Endothelial cell of umbilical vein (primary cell): ENCODE measurements around the gene PRDM8. TPM values are rescaled to one million over a fixed set of nuclear protein-coding genes. Genes with fewer than 3 reads are reported as not detected.

Experiments
- BruUV-seq: library from RNA; stranded (reverse); fragments of 400-500 nt; replicated peaks from 2 replicates; lab custom pipeline; 2021; lab: Mats Ljungman, UMichigan
- CTCF ChIA-PET: fragments of 300-600, 350-600 bp; sonication (Branson Sonifier 250); formaldehyde crosslinking; loops from one replicate; lab custom pipeline; 2021; ENCODE audit warnings: antibody characterized with exemption, inconsistent platforms; lab: Charles Lee
- POLR2A ChIA-PET: fragments of 300-600, 350-600 bp; sonication (Branson Sonifier 250); formaldehyde crosslinking; loops from one replicate; lab custom pipeline; 2021; ENCODE audit warnings: antibody characterized with exemption, inconsistent platforms; lab: Charles Lee
- DNase-seq: peaks from one replicate; pipeline ENCODE4 v3.0.0-alpha.2; 2011; ENCODE audit warnings: low read depth, low spot score
- FAIRE-seq: peaks from 2 replicates; lab custom pipeline; 2011; peaks lifted over from hg19 to GRCh38; lab: Jason Lieb, UNC
- H2AFZ ChIP-seq: 2 replicates; pipeline ENCODE4 v1.6.0; 2012; ENCODE audit warnings: low read depth, low read length, control low read depth, inconsistent platforms
- H3K27ac ChIP-seq: 2 replicates; pipeline ENCODE4 v1.5.1; 2011; ENCODE audit warnings: low read depth, mild to moderate bottlenecking, control low read depth, low read length, moderate library complexity; ENCODE audit not compliant: insufficient read depth
- H3K27me3 ChIP-seq, 2 experiments: 2 replicates each; pipeline versions ENCODE4 v1.6.0 to v1.6.1; 2011; ENCODE audit warnings: low read length in 2 of 2, mixed read lengths in 1 of 2; ENCODE audit not compliant: control insufficient read depth in 2 of 2, insufficient read depth in 2 of 2
- H3K36me3 ChIP-seq, 2 experiments: 2 replicates in 1 of 2; 3 replicates in 1 of 2; pipeline ENCODE4 v1.5.1; 2011; ENCODE audit warnings: low read length in 2 of 2, mild to moderate bottlenecking in 1 of 2, moderate library complexity in 1 of 2; ENCODE audit not compliant: control insufficient read depth in 2 of 2, insufficient read depth in 2 of 2; ENCODE audit errors: extremely low read depth in 1 of 2
- H3K4me1 ChIP-seq: 3 replicates; pipeline ENCODE4 v1.5.1; 2011; ENCODE audit warnings: mild to moderate bottlenecking, low read length; ENCODE audit not compliant: control insufficient read depth, insufficient read depth; ENCODE audit errors: extremely low read depth
- H3K4me2 ChIP-seq: 2 replicates; pipeline ENCODE4 v1.6.1; 2011; ENCODE audit warnings: low read length, control low read depth, mixed read lengths; ENCODE audit not compliant: insufficient read depth
- H3K4me3 ChIP-seq, 3 experiments: fragments of 200-600 bp in 1 of 3; sonication (generic), shearing (Covaris generic) in 1 of 3; replicated peaks in 1 of 3; 2 replicates each; pipeline ENCODE4 v1.5.1; 2011 to 2016; ENCODE audit warnings: control low read depth in 3 of 3, low read length in 3 of 3, mild to moderate bottlenecking in 2 of 3, inconsistent platforms in 1 of 3, low read depth in 1 of 3, moderate library complexity in 1 of 3; ENCODE audit not compliant: insufficient read depth in 1 of 3
- H3K79me2 ChIP-seq: 2 replicates; pipeline ENCODE4 v1.6.0; 2012; ENCODE audit warnings: low read length, inconsistent platforms; ENCODE audit not compliant: control insufficient read depth, insufficient read depth
- H3K9ac ChIP-seq: replicated peaks from 2 replicates; pipeline ENCODE3; 2011; ENCODE audit warnings: low read length, control low read depth; ENCODE audit not compliant: insufficient read depth; ENCODE audit errors: extremely low read depth
- H3K9me1 ChIP-seq: replicated peaks from 3 replicates; pipeline ENCODE4 v1.6.0; 2011; ENCODE audit warnings: mild to moderate bottlenecking, low read length; ENCODE audit not compliant: control insufficient read depth, insufficient read depth; ENCODE audit errors: extremely low read depth
- H3K9me3 ChIP-seq: replicated peaks from 2 replicates; pipeline ENCODE4 v1.5.1; 2012; ENCODE audit warnings: low read length, inconsistent platforms; ENCODE audit not compliant: control insufficient read depth, insufficient read depth
- H4K20me1 ChIP-seq: replicated peaks from 2 replicates; pipeline ENCODE3; 2011; ENCODE audit warnings: mild to moderate bottlenecking, low read length; ENCODE audit not compliant: control insufficient read depth, insufficient read depth; ENCODE audit errors: extremely low read depth
- CTCF ChIP-seq, 2 donors: IDR thresholded peaks; 1 replicate in 1 of 2; 2 replicates in 1 of 2; pipeline ENCODE4 v1.5.1; 2011; ENCODE audit warnings: low read length in 2 of 2, mild to moderate bottlenecking in 2 of 2, moderate library complexity in 2 of 2, control low read depth in 1 of 2, inconsistent platforms in 1 of 2, low read depth in 1 of 2; ENCODE audit not compliant: insufficient read depth in 1 of 2; ENCODE audit errors: extremely low read depth in 1 of 2
- EZH2 ChIP-seq: IDR thresholded peaks from 2 replicates; pipeline ENCODE4 v1.6.1; 2012; ENCODE audit warnings: borderline replicate concordance, low read depth, mild to moderate bottlenecking, moderate library complexity, low read length, inconsistent platforms; ENCODE audit not compliant: severe bottlenecking
- FOS ChIP-seq: IDR thresholded peaks from 2 replicates; pipeline ENCODE4 v1.6.1; 2011; ENCODE audit warnings: mild to moderate bottlenecking, low read length, moderate library complexity, borderline replicate concordance; ENCODE audit not compliant: insufficient read depth
- GATA2 ChIP-seq: IDR thresholded peaks from 2 replicates; pipeline ENCODE4 v1.7.0; 2011; ENCODE audit warnings: low read depth, mild to moderate bottlenecking, moderate library complexity, mixed read lengths, low read length; ENCODE audit not compliant: insufficient read length, insufficient read depth
- JUN ChIP-seq: IDR thresholded peaks from 2 replicates; pipeline ENCODE4 v1.6.1; 2011; ENCODE audit warnings: borderline replicate concordance, low read depth; ENCODE audit not compliant: insufficient read length, insufficient read depth
- MAX ChIP-seq: IDR thresholded peaks from 2 replicates; pipeline ENCODE4 v1.6.1; 2011; ENCODE audit not compliant: insufficient read depth, insufficient read length
- MYC ChIP-seq: IDR thresholded peaks from one replicate; pipeline ENCODE4 v1.6.1; 2011; ENCODE audit warnings: mild to moderate bottlenecking, low read depth, low read length
- POLR2AphosphoS5 ChIP-seq: IDR thresholded peaks from 2 replicates; pipeline ENCODE4 v1.6.1; 2012; ENCODE audit warnings: low read depth, mild to moderate bottlenecking, control low read depth, low read length, moderate library complexity; ENCODE audit not compliant: insufficient read depth
- dilution Hi-C: fragments of 300-500 bp; cut with MboI; formaldehyde crosslinking; loops from one replicate; pipeline ENCODE4 v1.15.0; 2019; ENCODE audit warnings: low sequenced_read_pairs; ENCODE audit not compliant: extremely low pct_ligation_motif_present
- intact Hi-C: fragments of 100-400 bp; cut with micrococcal nuclease; formaldehyde crosslinking; loops from one replicate; pipeline ENCODE4 v1.10.0; 2022
- polyA plus RNA-seq, 4 experiments: library from polyadenylated mRNA; depleted of rRNA in 3 of 4; stranded (reverse) in 3 of 4; unstranded in 1 of 4; fragments of >200 nt; gene quantifications; 2 replicates each; pipeline versions ENCODE4 v1.2.1 to v1.2.3, GENCODE V29; 2011 to 2012; ENCODE audit warnings: missing spikeins in 1 of 4
- total RNA-seq: library from RNA; stranded (reverse); gene quantifications from 2 replicates; pipeline ENCODE4 v1.2.3, GENCODE V29; 2021

PRDM8 gene
- total and polyA plus RNA-seq, 2 donors (not counting 3 experiments of a cell fraction or from before 2014, with no cell fraction given), result 0.28 to 0.82 TPM

GRCh38 chr4:80233390-80233789 lies 36.1 kb downstream of the PRDM8 start:
- H3K9ac ChIP-seq, result no peak overlapping the region
- no TSS peak for BruUV-seq
- H4K20me1 ChIP-seq, result no peaks in the 10 kb centered on the region
- intact Hi-C loops, result no loop called here
- H3K27me3 ChIP-seq, result peaks cover 0 to 1% of the 10 kb centered on the region in 2 experiments
- no peaks in the 10 kb centered on the region for H3K79me2 ChIP-seq
- ChIA-PET POLR2A (no interaction called here), CTCF (interaction anchor here (4.0 kb wide), 1 partner anchor 13 kb away, joined by 25 read pairs; no protein-coding TSS in a partner anchor)
- DNase-seq (no peak), FAIRE-seq (no peak)
- no peaks in the 10 kb centered on the region for H3K9me1 ChIP-seq
- H3K36me3 ChIP-seq, result no peaks in the 10 kb centered on the region
- no peak overlapping the region for H3K27ac ChIP-seq
- H3K4me1 ChIP-seq, result peaks cover 32% of the 10 kb centered on the region
- no peaks in the 10 kb centered on the region for H3K9me3 ChIP-seq
- no peak overlapping the region for H3K4me3 ChIP-seq
- dilution Hi-C loops, result no loop called here
- TF ChIP-seq FOS (no peak), POLR2AphosphoS5 (no peak), MAX (no peak)
- H3K4me2 ChIP-seq, result no peak overlapping the region
- H2AFZ ChIP-seq, result no peak overlapping the region

GRCh38 chr4:80235451-80235850 lies 38.1 kb downstream of the PRDM8 start:
- FAIRE-seq (no peak), DNase-seq (no peak)
- CTCF ChIA-PET, result interaction anchor here (0.9 to 2.8 kb wide), 3 partner anchors 15 to 100 kb away, joined by 3 to 19 read pairs (median 4); partner anchors contain the start of genes CFAP299 and FGF5
- Histone ChIP-seq H3K4me1 (peaks cover 37% of the 10 kb centered on the region), H3K27me3 (no peaks in the 10 kb centered on the region), H3K79me2 (no peaks in the 10 kb centered on the region), H3K9me3 (no peaks in the 10 kb centered on the region), H3K9ac (no peak overlapping the region), H3K4me2 (no peak overlapping the region), H3K27ac (peak overlapping the region; percentile 67), H4K20me1 (no peaks in the 10 kb centered on the region), H3K36me3 (no peaks in the 10 kb centered on the region), H3K4me3 (no peak overlapping the region), H2AFZ (no peak overlapping the region), H3K9me1 (no peaks in the 10 kb centered on the region)
- intact Hi-C loops (loop anchor here (5.0 kb wide), 1 partner anchor 72 kb away; no protein-coding TSS in a partner anchor), dilution Hi-C loops (no loop called here)
- TF ChIP-seq JUN, result peak; percentile 17
- TF ChIP-seq EZH2, result no peak
- TF ChIP-seq MYC, result no peak
- TF ChIP-seq CTCF (IDR thresholded peaks at IDR 0.05; ENCODE audit: extremely low read depth in 1 of 2, insufficient read depth in 1 of 2, low read depth in 1 of 2, low read length in 2 of 2), result no peak
- peak; percentile 22 for TF ChIP-seq FOS
- no peak for TF ChIP-seq GATA2
- no peak for TF ChIP-seq POLR2AphosphoS5
- TF ChIP-seq MAX, result no peak
- POLR2A ChIA-PET, result no interaction called here
- no TSS peak for BruUV-seq
